GM11168 (cell line): ENCODE data around the gene RPS6KB2.
"Not testable (repeated sequence)": the region's sequence is repeated elsewhere in the genome, so short reads cannot be mapped to it uniquely, and the experiment has no call there.

Source experiments
- in situ Hi-C: fragments of 300-500 bp; cut with MboI; formaldehyde crosslinking; loops from one replicate; pipeline ENCODE4 v1.12.0; 2022; ENCODE audit warnings: low sequenced_read_pairs; ENCODE audit not compliant: unreplicated experiment

RPS6KB2 gene

DNA sequence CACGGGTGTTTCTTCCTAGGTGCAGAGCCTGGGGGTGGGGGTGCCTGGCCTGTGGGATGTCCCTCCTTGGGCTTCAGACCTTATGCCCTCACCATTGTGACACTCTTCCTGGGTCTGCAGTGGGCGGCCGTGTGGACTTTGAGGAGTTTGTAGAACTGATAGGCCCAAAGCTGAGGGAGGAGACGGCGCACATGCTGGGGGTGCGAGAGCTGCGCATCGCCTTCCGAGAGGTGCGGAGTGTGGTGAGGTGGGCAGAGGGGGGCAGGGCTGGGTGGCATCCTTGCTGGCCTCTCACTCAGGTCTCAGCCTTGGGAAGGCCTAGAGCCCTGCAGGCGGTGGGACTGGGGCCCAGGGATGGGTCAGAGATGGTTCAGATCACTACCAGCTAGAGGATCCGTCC, 29.2 kb downstream of the RPS6KB2 start:
- in situ Hi-C loops: no loop called here

- in situ Hi-C loops: no loop called here
Observed at GRCh38 chr11:67458266-67458665, 30.0 kb downstream of the RPS6KB2 start.

DNA sequence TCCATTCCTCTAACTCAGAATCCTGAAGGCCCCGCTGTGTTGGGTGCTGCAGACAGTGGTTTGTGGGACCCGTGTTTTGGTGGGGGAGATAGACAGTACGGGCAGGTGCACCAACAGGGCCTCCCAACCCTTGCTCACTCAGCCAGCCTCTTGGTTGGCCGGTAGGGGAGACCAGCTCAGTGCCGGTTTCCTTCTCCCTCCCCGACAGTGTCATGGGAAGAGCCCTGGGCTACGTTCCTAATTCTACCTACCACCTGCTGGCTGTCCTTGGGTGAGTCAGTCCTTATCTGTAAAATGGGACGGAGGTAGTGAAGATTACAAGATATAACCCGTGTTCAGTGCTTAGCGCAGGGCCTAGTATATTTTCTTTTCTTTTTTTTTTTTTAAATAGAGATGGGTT, 34.9 kb downstream of the RPS6KB2 start:
- in situ Hi-C loops: no loop called here

DNA sequence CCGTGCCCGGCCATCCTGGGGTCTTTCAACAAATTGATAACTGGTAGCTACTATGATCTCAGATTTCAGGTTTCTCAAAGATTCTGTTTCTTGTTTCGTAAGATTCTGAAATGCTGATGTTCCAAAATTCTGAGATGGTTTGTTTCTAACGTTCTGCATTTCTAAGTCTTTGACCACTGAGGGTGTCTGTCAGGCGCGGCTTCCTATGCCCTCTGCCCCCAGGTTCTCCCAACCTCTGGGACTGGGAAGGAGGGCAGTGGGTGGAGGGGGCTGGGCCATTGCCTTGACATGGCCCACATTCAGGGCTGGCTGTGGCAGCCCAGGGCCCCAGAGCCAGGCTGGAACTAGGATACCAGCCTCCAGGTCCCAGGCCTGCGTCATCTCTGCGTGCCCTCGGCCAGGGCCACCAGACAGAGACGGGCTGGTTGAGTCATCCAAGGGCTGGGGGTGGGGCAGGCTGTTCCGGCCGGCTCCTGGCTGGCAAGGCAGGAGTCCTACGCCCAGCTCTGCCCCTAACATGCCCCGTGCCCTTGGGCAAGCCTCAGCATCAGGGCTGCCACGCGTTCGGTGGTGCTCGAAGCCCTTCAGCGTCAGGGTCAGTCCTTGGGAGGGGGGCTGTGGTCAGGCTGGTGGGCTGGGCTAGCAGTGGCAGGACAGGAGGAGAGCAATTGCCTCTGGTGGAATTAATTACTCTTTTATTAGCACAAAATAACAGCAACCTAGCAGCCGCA, 35.6 kb downstream of the RPS6KB2 start:
- in situ Hi-C loops: no loop called here

DNA sequence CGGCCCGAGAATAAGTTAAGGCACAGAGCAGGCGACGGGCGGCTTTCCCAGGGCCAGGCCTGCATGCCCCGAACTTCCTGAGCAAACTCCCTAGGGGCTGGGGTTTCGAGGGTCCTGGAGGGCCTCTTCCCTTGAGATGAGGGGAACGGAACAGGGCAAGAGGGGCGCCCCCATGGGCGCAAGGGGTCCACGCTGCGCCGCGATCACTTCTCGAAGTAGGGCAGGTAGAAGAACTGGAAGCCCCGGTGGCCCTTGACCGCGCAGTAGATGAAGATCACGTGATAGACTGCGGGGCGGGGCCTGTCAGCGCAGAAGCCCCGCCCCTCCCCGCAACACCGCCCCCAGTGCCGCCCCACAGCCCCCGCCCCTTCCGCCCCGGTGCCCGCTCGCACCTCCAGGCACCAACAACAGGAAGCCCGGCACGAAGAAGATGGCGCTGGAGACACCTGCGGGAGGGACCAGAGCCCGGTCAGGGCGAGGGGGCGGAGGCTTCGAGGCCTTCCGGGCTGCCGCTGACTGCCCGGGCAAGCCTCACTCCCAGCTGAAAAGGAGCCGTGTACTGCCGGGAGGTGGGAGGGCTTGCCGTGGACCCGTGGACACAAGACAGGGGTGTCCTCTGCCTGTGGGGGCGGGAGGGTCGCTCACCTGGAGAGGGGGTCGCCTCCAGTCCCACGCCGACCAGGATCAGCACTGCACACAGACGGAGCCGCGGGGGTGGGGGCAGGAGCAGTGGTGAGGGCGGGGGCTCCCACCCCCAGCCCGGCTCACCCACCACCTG, 36.3 kb downstream of the RPS6KB2 start:
- in situ Hi-C loops: no loop called here

DNA sequence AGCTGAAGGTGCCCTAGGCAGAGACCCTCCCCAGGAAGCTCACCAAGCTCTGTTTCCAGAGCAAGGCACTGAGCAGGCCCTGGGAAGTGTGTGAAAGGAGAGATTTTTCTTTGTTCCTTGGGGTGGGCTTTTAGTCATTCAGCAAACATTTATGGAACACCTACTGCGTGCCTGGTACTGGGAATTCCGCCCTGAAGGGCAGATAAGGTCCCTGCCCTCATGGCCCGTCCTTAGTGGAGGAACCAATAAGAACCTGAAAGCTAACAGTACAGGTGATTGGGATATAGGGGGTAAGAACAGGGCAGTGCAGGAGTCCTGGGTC, 36.9 kb downstream of the RPS6KB2 start:
- in situ Hi-C loops: no loop called here

DNA sequence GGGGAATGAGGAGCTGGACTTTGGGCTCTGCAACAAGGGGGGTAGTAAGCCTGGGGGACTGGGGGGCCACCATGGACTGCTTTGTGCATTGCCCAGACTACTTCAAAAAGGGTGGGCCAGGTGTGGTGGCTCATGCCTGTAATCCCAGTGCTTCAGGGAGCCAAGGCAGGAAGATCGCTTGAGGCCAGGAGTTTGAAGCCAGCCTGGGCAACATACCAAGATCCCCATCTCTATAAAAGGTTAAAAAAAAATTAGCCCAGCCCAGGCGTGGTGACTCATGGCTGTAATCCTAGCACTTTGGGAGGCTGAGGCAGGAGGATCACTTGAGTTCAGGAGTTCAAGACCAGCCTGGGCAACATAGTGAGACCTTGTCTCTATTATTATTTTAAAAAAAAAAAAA, 37.2 kb downstream of the RPS6KB2 start:
- in situ Hi-C loops: not testable (repeated sequence)

- in situ Hi-C loops: no loop called here
Observed at GRCh38 chr11:67466367-67466766, 38.1 kb downstream of the RPS6KB2 start.

DNA sequence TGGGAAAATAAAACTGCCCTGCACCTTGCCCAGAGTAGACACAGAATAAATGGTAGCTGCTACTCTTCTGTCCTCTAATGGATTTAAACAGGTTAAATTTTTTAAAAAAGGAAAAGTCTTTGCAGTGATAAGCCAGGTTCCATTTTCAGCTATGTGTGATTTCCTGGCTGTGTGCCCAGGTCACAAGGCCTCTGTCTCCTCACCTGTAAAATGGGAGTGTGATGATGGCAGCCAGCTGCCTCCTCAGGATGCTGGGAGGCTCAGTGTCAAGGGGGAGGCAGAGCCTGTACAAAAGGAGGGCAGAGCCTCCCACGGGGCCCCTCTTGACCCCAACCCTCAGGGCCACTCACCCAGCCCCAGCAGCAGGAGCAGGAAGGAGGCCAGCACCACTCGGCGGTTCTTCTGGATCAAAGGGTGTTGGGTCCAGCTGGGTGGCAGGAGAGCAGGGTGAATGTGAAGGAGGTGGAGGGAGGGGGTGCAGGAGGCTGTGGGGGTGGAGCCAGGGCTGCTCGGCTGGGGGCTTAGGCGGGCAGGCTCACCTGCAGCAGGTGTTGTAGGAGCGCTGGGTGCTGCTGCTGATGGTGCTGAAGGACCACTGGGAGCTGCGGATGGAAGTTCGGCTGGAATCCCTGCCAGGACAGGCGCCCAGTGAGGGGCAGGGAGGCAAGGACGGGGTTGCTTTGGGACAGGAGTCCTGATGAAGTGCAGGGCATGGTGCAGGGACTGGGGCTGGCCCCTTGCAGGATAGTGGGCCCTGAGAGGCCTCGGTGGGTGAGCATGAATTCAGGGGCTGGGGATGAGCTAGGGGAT, 38.9 kb downstream of the RPS6KB2 start:
- in situ Hi-C loops: no loop called here

GRCh38 chr11:67468056-67468455, 39.8 kb downstream of the RPS6KB2 start:
- in situ Hi-C loops: no loop called here

DNA sequence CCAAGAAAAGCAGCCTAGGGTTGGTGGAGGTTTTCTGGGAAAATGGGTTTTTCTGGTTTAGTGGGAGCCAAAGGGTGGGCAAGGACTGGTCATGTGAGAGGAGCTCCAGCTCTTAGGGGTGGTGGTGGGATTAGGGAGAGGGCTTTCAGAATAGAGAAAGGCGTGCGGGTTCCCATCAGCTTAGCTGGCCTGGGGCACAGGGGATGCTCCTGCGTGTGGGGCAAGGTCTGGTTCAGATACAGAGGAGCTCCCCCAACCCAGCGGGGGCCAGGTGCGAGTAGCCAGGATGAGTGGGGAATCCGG, 40.1 kb downstream of the RPS6KB2 start:
- in situ Hi-C loops: no loop called here

DNA sequence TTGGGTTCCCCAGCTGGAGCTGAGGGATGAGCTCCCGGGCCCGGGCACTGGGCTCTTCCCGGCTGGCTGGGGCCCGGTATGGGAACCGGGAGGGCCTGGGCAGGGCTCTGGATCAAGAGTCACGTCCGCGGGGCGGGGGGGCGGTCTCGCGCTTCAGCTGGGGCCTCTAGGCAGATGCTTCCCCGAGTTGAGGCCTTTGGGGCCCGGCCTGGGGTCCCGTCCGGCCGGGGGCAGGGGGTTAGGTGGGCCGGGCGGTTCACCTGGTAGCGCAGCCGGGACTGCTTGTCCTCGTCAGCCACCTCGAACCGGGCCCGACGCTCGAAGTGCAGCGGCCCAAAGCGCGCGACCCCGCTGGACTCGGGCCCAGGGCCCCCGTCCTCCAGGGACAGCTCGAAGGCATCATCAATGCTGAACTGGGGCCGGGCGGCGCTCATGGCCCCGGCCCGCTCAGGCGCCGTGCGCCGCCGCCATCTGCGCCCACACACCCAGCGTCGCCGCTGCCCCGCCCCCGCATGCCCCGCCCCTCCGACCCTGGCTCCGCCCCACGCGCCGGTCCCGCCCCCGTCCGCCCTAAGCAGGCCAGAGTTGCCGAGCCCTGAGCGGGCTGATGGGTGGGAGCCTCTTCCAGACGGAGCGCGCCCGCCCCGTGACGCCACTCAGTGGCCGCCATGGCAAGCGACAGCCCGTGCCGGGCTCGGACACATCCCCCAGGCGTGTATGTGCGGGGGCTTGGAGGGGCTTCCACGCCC, 40.6 kb downstream of the RPS6KB2 start, which contains the start of gene TMEM134:
TMEM134 (minus strand) TSS at position 493 of the 749 bp plus-strand sequence; CDS start at position 434, 59 bp downstream.
- in situ Hi-C loops: no loop called here

DNA sequence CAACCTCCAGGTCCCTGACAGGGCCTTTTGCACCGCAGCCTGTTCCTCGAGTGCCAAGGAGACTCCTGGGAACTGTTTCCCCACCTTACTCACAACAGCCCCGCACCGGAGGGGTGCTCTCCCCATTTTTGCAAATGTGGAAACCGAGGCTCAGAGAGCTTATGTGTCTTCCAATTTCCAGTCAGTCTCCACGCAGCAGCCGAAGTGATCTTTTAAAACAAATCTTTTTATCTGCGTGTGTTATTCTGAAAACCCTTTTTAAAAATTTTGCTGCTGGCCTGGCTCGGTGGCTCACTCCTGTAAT, 41.2 kb downstream of the RPS6KB2 start:
- in situ Hi-C loops: no loop called here

GRCh38 chr11:67470337-67471002, 42.2 kb downstream of the RPS6KB2 start:
- in situ Hi-C loops: no loop called here

- in situ Hi-C loops: no loop called here
Observed at GRCh38 chr11:67472882-67473281, 44.6 kb downstream of the RPS6KB2 start.

- in situ Hi-C loops: not testable (repeated sequence)
Observed at GRCh38 chr11:67476692-67477091, 48.4 kb downstream of the RPS6KB2 start.

DNA sequence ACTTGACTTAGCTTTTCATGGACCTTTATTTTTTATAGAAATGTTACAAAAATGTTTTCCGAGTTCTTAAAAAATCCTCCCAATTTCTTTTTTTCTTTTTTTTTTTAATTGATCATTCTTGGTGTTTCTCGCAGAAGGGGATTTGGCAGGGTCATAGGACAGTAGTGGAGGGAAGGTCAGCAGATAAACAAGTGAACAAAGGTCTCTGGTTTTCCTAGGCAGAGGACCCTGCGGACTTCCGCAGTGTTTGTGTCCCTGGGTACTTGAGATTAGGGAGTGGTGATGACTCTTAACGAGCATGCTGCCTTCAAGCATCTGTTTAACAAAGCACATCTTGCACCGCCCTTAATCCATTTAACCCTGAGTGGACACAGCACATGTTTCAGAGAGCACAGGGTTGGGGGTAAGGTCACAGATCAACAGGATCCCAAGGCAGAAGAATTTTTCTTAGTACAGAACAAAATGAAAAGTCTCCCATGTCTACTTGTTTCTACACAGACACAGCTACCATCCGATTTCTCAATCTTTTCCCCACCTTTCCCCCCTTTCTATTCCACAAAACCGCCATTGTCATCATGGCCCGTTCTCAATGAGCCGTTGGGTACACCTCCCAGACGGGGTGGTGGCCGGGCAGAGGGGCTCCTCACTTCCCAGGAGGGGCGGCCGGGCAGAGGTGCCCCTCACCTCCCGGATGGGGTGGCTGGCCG, 49.2 kb downstream of the RPS6KB2 start:
- in situ Hi-C loops: not testable (repeated sequence)

DNA sequence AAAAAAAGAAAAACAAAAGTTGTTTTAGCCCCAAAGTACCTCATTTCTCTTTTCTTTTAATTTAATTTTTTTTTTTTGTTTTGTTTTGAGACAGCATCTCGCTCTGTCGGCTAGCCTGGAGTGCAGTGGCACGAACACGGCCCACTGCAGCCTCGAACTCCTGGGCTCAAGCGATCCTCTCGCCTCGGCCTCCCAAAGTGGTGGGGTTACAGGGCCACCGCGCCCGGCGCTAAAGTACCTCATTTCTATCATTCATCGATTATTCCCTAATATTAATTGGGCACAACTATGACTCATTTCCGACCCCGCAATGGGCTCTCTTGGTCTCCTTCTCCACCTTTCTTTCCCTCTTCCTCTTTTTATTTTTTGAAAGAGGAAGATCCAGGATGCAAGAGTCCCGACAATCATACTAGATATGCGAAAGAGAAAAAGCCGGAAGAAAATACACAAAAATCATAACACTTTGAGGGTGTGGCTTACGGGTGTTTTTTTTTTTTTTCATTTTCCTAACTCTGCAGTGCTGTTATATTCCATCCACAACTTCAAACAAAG, 54.1 kb downstream of the RPS6KB2 start:
- in situ Hi-C loops: no loop called here
